Left ventricle myocardium inferior (tissue), 1 donor: ENCODE results near the gene ZNF775. TPM values are rescaled to one million over a fixed set of nuclear protein-coding genes. Genes with fewer than 3 reads are reported as not detected.
A peak's percentile ranks its signal among the peaks of the same experiment; 100 is the strongest.

Experiments
- DNase-seq: peaks from one replicate; pipeline ENCODE4 v3.0.0-alpha.2; 2020
- H3K27ac ChIP-seq: fragments of 200-600 bp; replicated peaks from 2 replicates; pipeline ENCODE4 v1.8.0; 2021
- H3K27me3 ChIP-seq: fragments of 200-600 bp; 2 replicates; pipeline ENCODE4 v1.8.0; 2021; ENCODE audit warnings: low read depth
- H3K36me3 ChIP-seq: fragments of 200-600 bp; 2 replicates; pipeline ENCODE4 v1.8.0; 2021
- H3K4me1 ChIP-seq: fragments of 200-600 bp; 2 replicates; pipeline ENCODE4 v1.8.0; 2021
- H3K4me3 ChIP-seq: fragments of 200-600 bp; 2 replicates; pipeline ENCODE4 v1.8.0; 2021; ENCODE audit warnings: mild to moderate bottlenecking, moderate library complexity
- H3K9me3 ChIP-seq: fragments of 200-600 bp; replicated peaks from 2 replicates; pipeline ENCODE4 v1.8.0; 2021
- CTCF ChIP-seq: fragments of 200-600 bp; IDR thresholded peaks from 2 replicates; pipeline ENCODE4 v1.8.0; 2021; ENCODE audit warnings: antibody characterized with exemption, mild to moderate bottlenecking, borderline replicate concordance
- intact Hi-C: fragments of 100-400 bp; cut with micrococcal nuclease; formaldehyde crosslinking; loops from one replicate; pipeline ENCODE4 v1.11.0; 2022
- total RNA-seq: library from RNA; stranded (reverse); fragmentation: NEBNext Ultra II Directional; extraction: Animal tissue kit (Norgen Biotek cat#: 25700); gene quantifications from one replicate; pipeline ENCODE4 v1.2.1, GENCODE V29; 2021
- donor health status: DM: no; HTN: yes; CAD: no; lungs with severe emphysema.

ZNF775 gene
- total RNA-seq, 1 donor from 2014 or later = 3.1 TPM

GRCh38 chr7:150373049-150373801, 5.9 kb upstream of the ZNF775 start:
- intact Hi-C loops = no loop called here
- Histone ChIP-seq H3K27ac (peak overlapping the region; percentile 62), H3K4me1 (peaks cover 65% of the 10 kb centered on the region), H3K27me3 (no peaks in the 10 kb centered on the region), H3K4me3 (peak overlapping the region; percentile 9), H3K36me3 (peaks cover 41% of the 10 kb centered on the region), H3K9me3 (no peaks in the 10 kb centered on the region)
- DNase-seq = no peak
- TF ChIP-seq CTCF = no peak

GRCh38 chr7:150374026-150374425, 5.1 kb upstream of the ZNF775 start:
- intact Hi-C loops = no loop called here
- H3K4me1 ChIP-seq = peaks cover 65% of the 10 kb centered on the region
- H3K9me3 ChIP-seq = no peaks in the 10 kb centered on the region
- peaks cover 41% of the 10 kb centered on the region for H3K36me3 ChIP-seq
- H3K27me3 ChIP-seq = no peaks in the 10 kb centered on the region
- no peak for TF ChIP-seq CTCF
- DNase-seq = no peak
- no peak overlapping the region for H3K4me3 ChIP-seq
- peak overlapping the region; percentile 62 for H3K27ac ChIP-seq

- DNase-seq = no peak
- intact Hi-C loops = no loop called here
- H3K9me3 ChIP-seq = no peaks in the 10 kb centered on the region
- peak overlapping the region; percentile 62 for H3K27ac ChIP-seq
- peaks cover 41% of the 10 kb centered on the region for H3K36me3 ChIP-seq
- no peak overlapping the region for H3K4me3 ChIP-seq
- peaks cover 64% of the 10 kb centered on the region for H3K4me1 ChIP-seq
- no peak for TF ChIP-seq CTCF
- no peaks in the 10 kb centered on the region for H3K27me3 ChIP-seq
Measured at GRCh38 chr7:150374472-150374871, 4.7 kb upstream of the ZNF775 start.

- Histone ChIP-seq H3K4me3 (no peak overlapping the region), H3K4me1 (peaks cover 63% of the 10 kb centered on the region), H3K27me3 (no peaks in the 10 kb centered on the region), H3K9me3 (no peaks in the 10 kb centered on the region), H3K27ac (no peak overlapping the region), H3K36me3 (peaks cover 31% of the 10 kb centered on the region)
- DNase-seq = no peak
- no peak for TF ChIP-seq CTCF
- intact Hi-C loops = no loop called here
Measured at GRCh38 chr7:150375662-150376521, 3.2 kb upstream of the ZNF775 start.

GRCh38 chr7:150376560-150376959, 2.6 kb upstream of the ZNF775 start:
- DNase-seq = no peak
- Histone ChIP-seq H3K9me3 (no peaks in the 10 kb centered on the region), H3K4me3 (no peak overlapping the region), H3K27ac (no peak overlapping the region), H3K4me1 (peaks cover 56% of the 10 kb centered on the region), H3K36me3 (peaks cover 26% of the 10 kb centered on the region), H3K27me3 (no peaks in the 10 kb centered on the region)
- TF ChIP-seq CTCF = no peak
- intact Hi-C loops = no loop called here
